ENCODE data around the gene PER2. TPM values are rescaled to one million over a fixed set of nuclear protein-coding genes. Genes with fewer than 3 reads are reported as not detected.
A peak's percentile ranks its signal among the peaks of the same experiment; 100 is the strongest.

Gene PER2
- total and polyA plus RNA-seq, 2 of the 13 experiments (the other 11 are each of a cell fraction or from before 2014, with no cell fraction given), result 5.1 to 9.4 TPM

DNA sequence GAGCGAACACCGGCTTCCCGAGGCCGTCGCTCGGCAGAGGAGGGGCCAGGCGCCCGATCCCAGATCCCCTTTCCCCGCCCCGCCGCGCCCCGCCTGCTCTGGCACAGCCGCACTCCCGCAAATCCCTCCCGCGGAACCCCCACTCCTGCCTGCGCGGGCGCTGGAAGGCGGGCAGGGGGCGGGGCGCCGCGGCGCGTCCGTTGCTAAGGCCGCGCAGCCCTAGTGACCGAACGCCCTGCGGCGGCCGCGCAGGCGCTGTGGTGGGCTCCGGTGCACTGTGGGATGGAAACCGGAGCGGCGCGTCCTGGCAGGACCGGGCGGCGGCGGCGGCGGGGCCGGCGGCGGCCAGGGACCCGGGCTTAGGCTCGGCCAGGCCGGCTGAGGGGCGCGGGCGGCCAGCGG, 31.8 kb upstream of the PER2 start, which contains the start of gene TRAF3IP1:
TRAF3IP1 (plus strand) TSS at position 273 of the 402 bp plus-strand sequence. CDS start 145 bp downstream, outside the sequence.
- Histone ChIP-seq H3K27me3 (ENCODE audit: control insufficient read depth in 1 of 2, insufficient read depth in 2 of 2, low read length in 2 of 2) (peaks cover 3 to 13% of the 10 kb centered on the region in 2 experiments; a peak in 3 of 5 replicates), H3K79me2 (ENCODE audit: insufficient read depth, low read length) (peaks cover 6% of the 10 kb centered on the region), H3K27ac (ENCODE audit: extremely low read length, insufficient read depth, low read length) (peak within 1 kb of the TSS; percentile 33), H4K20me1 (ENCODE audit: insufficient read depth, low read length) (no peaks in the 10 kb centered on the region), H3K4me2 (ENCODE audit: low read depth, low read length) (peak within 1 kb of the TSS; percentile 97), H3K9me3 (ENCODE audit: low read length) (no peaks in the 10 kb centered on the region), H3K4me1 (ENCODE audit: insufficient read depth, low read length) (peaks cover 24% of the 10 kb centered on the region), H3K4me3 (replicated peaks in 1 of 3; ENCODE audit: insufficient read depth in 1 of 3, low read depth in 2 of 3, low read length in 3 of 3) (peak within 1 kb of the TSS; percentile 74 to 92 (median 88)), H3K36me3 (replicated peaks in 1 of 2; ENCODE audit: control insufficient read depth in 1 of 2, insufficient read depth in 2 of 2, low read length in 2 of 2) (no peaks in the 10 kb centered on the region; a peak in 1 of 5 replicates), H2AFZ (ENCODE audit: low read length) (peak within 1 kb of the TSS; percentile 86), H3K9ac (ENCODE audit: insufficient read depth, low read depth, low read length) (peak within 1 kb of the TSS; percentile 76)
- intact Hi-C loops (cut with micrococcal nuclease; ENCODE audit: unreplicated experiment) (loop anchor here (5.0 kb wide), 1 partner anchor 33 kb away; the partner anchor contains the start of gene PER2), in situ Hi-C loops (cut with HindIII; ENCODE audit: extremely low pct_ligation_motif_present, low pct_unique_long_range_greater_than_20kb) (no loop called here)
- FAIRE-seq, result peak; percentile 39
- no TSS peak for BruUV-seq (replicated peaks)
- DNase-seq (ENCODE audit: low spot score), result peak; percentile 86
- WGBS (ENCODE audit: low lambda C conversion rate), result under 1% methylated on average over 19 of the region's 58 CpGs
- ChIA-PET CTCF (ENCODE audit: low intra/inter-chr PET ratio, low total read pairs) (no interaction called here), POLR2A (interaction anchor here (1.9 kb wide), 1 partner anchor 30 kb away, joined by 4 read pairs; no protein-coding TSS in a partner anchor)
- ATAC-seq, result peak; percentile 91
- TF ChIP-seq ZBTB7B (CRISPR knock-in tag; IDR thresholded peaks at IDR 0.05) (peak; percentile 61), RXRB (CRISPR knock-in tag; IDR thresholded peaks at IDR 0.05; ENCODE audit: borderline replicate concordance) (no peak), RXRA (CRISPR knock-in tag; IDR thresholded peaks at IDR 0.05) (0 out of 2 replicates have a peak, but pooled peaks have one; percentile 28), ZNF263 (CRISPR knock-in tag; IDR thresholded peaks at IDR 0.05) (no peak), TBX2 (CRISPR knock-in tag; IDR thresholded peaks at IDR 0.05; ENCODE audit: borderline replicate concordance) (peak; percentile 29; the same call in 1 of the 2 replicates), ZNF30 (CRISPR knock-in tag; IDR thresholded peaks at IDR 0.05) (no peak), HMG20A (CRISPR knock-in tag; IDR thresholded peaks at IDR 0.05; ENCODE audit: borderline replicate concordance) (no peak), ZNF501 (CRISPR knock-in tag; IDR thresholded peaks at IDR 0.05) (peak; percentile 51; the same call in 1 of the 2 replicates), HDAC2 (CRISPR knock-in tag; IDR thresholded peaks at IDR 0.05) (no peak), SYNCRIP (IDR thresholded peaks at IDR 0.05; ENCODE audit: insufficient read depth, low read depth, low read length) (no peak), HNRNPH1 (optimal IDR thresholded peaks at IDR 0.05; ENCODE audit: low read depth, low read length) (no peak)
- TF ChIP-seq, protein P1, sequence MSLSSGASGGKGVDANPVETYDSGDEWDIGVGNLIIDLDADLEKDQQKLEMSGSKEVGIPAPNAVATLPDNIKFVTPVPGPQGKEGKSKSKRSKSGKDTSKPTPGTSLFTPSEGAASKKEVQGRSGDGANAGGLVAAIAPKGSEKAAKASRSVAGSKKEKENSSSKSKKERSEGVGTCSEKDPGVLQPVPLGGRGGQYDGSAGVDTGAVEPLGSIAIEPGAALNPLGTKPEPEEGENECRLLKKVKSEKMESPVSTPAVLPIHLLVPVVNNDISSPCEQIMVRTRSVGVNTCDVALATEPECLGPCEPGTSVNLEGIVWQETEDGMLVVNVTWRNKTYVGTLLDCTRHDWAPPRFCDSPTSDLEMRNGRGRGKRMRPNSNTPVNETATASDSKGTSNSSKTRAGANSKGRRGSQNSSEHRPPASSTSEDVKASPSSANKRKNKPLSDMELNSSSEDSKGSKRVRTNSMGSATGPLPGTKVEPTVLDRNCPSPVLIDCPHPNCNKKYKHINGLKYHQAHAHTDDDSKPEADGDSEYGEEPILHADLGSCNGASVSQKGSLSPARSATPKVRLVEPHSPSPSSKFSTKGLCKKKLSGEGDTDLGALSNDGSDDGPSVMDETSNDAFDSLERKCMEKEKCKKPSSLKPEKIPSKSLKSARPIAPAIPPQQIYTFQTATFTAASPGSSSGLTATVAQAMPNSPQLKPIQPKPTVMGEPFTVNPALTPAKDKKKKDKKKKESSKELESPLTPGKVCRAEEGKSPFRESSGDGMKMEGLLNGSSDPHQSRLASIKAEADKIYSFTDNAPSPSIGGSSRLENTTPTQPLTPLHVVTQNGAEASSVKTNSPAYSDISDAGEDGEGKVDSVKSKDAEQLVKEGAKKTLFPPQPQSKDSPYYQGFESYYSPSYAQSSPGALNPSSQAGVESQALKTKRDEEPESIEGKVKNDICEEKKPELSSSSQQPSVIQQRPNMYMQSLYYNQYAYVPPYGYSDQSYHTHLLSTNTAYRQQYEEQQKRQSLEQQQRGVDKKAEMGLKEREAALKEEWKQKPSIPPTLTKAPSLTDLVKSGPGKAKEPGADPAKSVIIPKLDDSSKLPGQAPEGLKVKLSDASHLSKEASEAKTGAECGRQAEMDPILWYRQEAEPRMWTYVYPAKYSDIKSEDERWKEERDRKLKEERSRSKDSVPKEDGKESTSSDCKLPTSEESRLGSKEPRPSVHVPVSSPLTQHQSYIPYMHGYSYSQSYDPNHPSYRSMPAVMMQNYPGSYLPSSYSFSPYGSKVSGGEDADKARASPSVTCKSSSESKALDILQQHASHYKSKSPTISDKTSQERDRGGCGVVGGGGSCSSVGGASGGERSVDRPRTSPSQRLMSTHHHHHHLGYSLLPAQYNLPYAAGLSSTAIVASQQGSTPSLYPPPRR (CRISPR knock-in tag; IDR thresholded peaks at IDR 0.05; ENCODE audit: borderline replicate concordance), result no peak
- TF ChIP-seq, protein P2, sequence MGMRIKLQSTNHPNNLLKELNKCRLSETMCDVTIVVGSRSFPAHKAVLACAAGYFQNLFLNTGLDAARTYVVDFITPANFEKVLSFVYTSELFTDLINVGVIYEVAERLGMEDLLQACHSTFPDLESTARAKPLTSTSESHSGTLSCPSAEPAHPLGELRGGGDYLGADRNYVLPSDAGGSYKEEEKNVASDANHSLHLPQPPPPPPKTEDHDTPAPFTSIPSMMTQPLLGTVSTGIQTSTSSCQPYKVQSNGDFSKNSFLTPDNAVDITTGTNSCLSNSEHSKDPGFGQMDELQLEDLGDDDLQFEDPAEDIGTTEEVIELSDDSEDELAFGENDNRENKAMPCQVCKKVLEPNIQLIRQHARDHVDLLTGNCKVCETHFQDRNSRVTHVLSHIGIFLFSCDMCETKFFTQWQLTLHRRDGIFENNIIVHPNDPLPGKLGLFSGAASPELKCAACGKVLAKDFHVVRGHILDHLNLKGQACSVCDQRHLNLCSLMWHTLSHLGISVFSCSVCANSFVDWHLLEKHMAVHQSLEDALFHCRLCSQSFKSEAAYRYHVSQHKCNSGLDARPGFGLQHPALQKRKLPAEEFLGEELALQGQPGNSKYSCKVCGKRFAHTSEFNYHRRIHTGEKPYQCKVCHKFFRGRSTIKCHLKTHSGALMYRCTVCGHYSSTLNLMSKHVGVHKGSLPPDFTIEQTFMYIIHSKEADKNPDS (CRISPR knock-in tag; IDR thresholded peaks at IDR 0.05), result no peak
- TF ChIP-seq, protein P3, sequence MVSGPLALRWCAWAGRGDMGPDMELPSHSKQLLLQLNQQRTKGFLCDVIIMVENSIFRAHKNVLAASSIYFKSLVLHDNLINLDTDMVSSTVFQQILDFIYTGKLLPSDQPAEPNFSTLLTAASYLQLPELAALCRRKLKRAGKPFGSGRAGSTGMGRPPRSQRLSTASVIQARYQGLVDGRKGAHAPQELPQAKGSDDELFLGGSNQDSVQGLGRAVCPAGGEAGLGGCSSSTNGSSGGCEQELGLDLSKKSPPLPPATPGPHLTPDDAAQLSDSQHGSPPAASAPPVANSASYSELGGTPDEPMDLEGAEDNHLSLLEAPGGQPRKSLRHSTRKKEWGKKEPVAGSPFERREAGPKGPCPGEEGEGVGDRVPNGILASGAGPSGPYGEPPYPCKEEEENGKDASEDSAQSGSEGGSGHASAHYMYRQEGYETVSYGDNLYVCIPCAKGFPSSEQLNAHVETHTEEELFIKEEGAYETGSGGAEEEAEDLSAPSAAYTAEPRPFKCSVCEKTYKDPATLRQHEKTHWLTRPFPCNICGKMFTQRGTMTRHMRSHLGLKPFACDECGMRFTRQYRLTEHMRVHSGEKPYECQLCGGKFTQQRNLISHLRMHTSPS (CRISPR knock-in tag; IDR thresholded peaks at IDR 0.05; ENCODE audit: low read depth), result no peak
